Neural progenitor cell (in vitro differentiated cells): ENCODE data around the gene TSPAN5.

ENCODE experiments used
- EZH2 ChIP-seq: fragments of 200-600 bp; sonication (generic); IDR thresholded peaks from 2 replicates; pipeline ENCODE4 v1.6.1; 2017; ENCODE audit warnings: antibody characterized with exemption, mild to moderate bottlenecking, moderate library complexity
- EZH2phosphoT487 ChIP-seq: fragments of 200-600 bp; sonication (generic); IDR thresholded peaks from 2 replicates; pipeline ENCODE4 v1.6.1; 2017; ENCODE audit warnings: antibody characterized with exemption
- TF ChIP-seq, protein P1 (sequence below): fragments of 200-600 bp; sonication (generic); IDR thresholded peaks from 2 replicates; pipeline ENCODE4 v1.5.1; 2017; ENCODE audit warnings: antibody characterized with exemption, mild to moderate bottlenecking

- TF ChIP-seq, protein P1, sequence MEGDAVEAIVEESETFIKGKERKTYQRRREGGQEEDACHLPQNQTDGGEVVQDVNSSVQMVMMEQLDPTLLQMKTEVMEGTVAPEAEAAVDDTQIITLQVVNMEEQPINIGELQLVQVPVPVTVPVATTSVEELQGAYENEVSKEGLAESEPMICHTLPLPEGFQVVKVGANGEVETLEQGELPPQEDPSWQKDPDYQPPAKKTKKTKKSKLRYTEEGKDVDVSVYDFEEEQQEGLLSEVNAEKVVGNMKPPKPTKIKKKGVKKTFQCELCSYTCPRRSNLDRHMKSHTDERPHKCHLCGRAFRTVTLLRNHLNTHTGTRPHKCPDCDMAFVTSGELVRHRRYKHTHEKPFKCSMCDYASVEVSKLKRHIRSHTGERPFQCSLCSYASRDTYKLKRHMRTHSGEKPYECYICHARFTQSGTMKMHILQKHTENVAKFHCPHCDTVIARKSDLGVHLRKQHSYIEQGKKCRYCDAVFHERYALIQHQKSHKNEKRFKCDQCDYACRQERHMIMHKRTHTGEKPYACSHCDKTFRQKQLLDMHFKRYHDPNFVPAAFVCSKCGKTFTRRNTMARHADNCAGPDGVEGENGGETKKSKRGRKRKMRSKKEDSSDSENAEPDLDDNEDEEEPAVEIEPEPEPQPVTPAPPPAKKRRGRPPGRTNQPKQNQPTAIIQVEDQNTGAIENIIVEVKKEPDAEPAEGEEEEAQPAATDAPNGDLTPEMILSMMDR = no peak
- TF ChIP-seq EZH2phosphoT487 (no peak), EZH2 (no peak)
These were observed 1.5 kb upstream of the TSPAN5 start for GRCh38 chr4:98659741-98660462.
